Measurements from ENCODE around the gene ARHGAP10. TPM values are rescaled to one million over a fixed set of nuclear protein-coding genes. Genes with fewer than 3 reads are reported as not detected.
A peak's percentile ranks its signal among the peaks of the same experiment; 100 is the strongest.

ARHGAP10 gene
- total and polyA plus RNA-seq, 3 donors from 2014 or later, result 17.4 to 108 (median 83.5) TPM

- Histone ChIP-seq H3K36me3 (ENCODE audit: low read depth, missing control alignments) (no peaks in the 10 kb centered on the region), H3K9me3 (no peaks in the 10 kb centered on the region), H3K4me3 (no peak overlapping the region), H3K27ac (peak overlapping the region; percentile 41 to 92), H3K4me1 (peaks cover 40% of the 10 kb centered on the region), H3K27me3 (no peaks in the 10 kb centered on the region)
- no peak for DNase-seq
- intact Hi-C loops (cut with DNase I; ENCODE audit: low total_unique reads), result no loop called here
- no peak for TF ChIP-seq CTCF (IDR thresholded peaks at IDR 0.05)
- TF ChIP-seq POLR2A (IDR thresholded peaks at IDR 0.05), result no peak
- WGBS, 2 donors, result 60 to 65% methylated on average over 2 of the region's 2 CpGs
Observed at GRCh38 chr4:147848634-147849033, 116.7 kb downstream of the ARHGAP10 start.

GRCh38 chr4:147851135-147851534, 119.2 kb downstream of the ARHGAP10 start:
- 73 to 76% methylated on average over 2 of the region's 2 CpGs for WGBS, 2 donors
- Histone ChIP-seq H3K27ac (peak overlapping the region in 1 of 2 donors; percentile 92), H3K4me1 (peaks cover 60% of the 10 kb centered on the region), H3K4me3 (no peak overlapping the region), H3K27me3 (no peaks in the 10 kb centered on the region), H3K36me3 (ENCODE audit: low read depth, missing control alignments) (no peaks in the 10 kb centered on the region), H3K9me3 (no peaks in the 10 kb centered on the region)
- TF ChIP-seq POLR2A (IDR thresholded peaks at IDR 0.05) (no peak), CTCF (IDR thresholded peaks at IDR 0.05) (no peak)
- intact Hi-C loops (cut with DNase I; ENCODE audit: low total_unique reads), result no loop called here
- DNase-seq, result no peak

GRCh38 chr4:147853706-147854105, 121.8 kb downstream of the ARHGAP10 start:
- H3K4me3 ChIP-seq, result no peak overlapping the region
- no peaks in the 10 kb centered on the region for H3K27me3 ChIP-seq
- DNase-seq, result no peak
- intact Hi-C loops (cut with DNase I; ENCODE audit: low total_unique reads), result no loop called here
- no peaks in the 10 kb centered on the region for H3K9me3 ChIP-seq
- WGBS, 2 donors, result 57 to 64% methylated on average over 2 of the region's 2 CpGs
- H3K27ac ChIP-seq, result peak overlapping the region; percentile 90 to 92
- TF ChIP-seq POLR2A (IDR thresholded peaks at IDR 0.05) (no peak), CTCF (IDR thresholded peaks at IDR 0.05) (no peak)
- peaks cover 57% of the 10 kb centered on the region for H3K4me1 ChIP-seq
- H3K36me3 ChIP-seq (ENCODE audit: low read depth, missing control alignments), result no peaks in the 10 kb centered on the region

GRCh38 chr4:147854154-147854553, 122.3 kb downstream of the ARHGAP10 start:
- Histone ChIP-seq H3K9me3 (no peaks in the 10 kb centered on the region), H3K27ac (peak overlapping the region; percentile 90 to 92), H3K36me3 (ENCODE audit: low read depth, missing control alignments) (no peaks in the 10 kb centered on the region), H3K4me3 (no peak overlapping the region), H3K27me3 (no peaks in the 10 kb centered on the region), H3K4me1 (peaks cover 53% of the 10 kb centered on the region)
- 55 to 57% methylated on average over 3 of the region's 3 CpGs for WGBS, 2 donors
- TF ChIP-seq CTCF (IDR thresholded peaks at IDR 0.05), result no peak
- no peak for TF ChIP-seq POLR2A (IDR thresholded peaks at IDR 0.05)
- intact Hi-C loops (cut with DNase I; ENCODE audit: low total_unique reads), result no loop called here
- DNase-seq, result no peak

- peak overlapping the region; percentile 90 to 92 for H3K27ac ChIP-seq
- no peaks in the 10 kb centered on the region for H3K9me3 ChIP-seq
- TF ChIP-seq POLR2A (IDR thresholded peaks at IDR 0.05), result no peak
- no peak for TF ChIP-seq CTCF (IDR thresholded peaks at IDR 0.05)
- DNase-seq, result peak; percentile 74
- peaks cover 48% of the 10 kb centered on the region for H3K4me1 ChIP-seq
- intact Hi-C loops (cut with DNase I; ENCODE audit: low total_unique reads), result no loop called here
- 20 to 21% methylated on average over 1 of the region's 1 CpG for WGBS, 2 donors
- H3K27me3 ChIP-seq, result no peaks in the 10 kb centered on the region
- H3K4me3 ChIP-seq, result no peak overlapping the region
- no peaks in the 10 kb centered on the region for H3K36me3 ChIP-seq (ENCODE audit: low read depth, missing control alignments)
Observed at GRCh38 chr4:147855571-147856009, 123.7 kb downstream of the ARHGAP10 start.

Data from testis (tissue), 3 donors.